ENCODE measurements around the gene CTLA4. TPM values are rescaled to one million over a fixed set of nuclear protein-coding genes. Genes with fewer than 3 reads are reported as not detected.

The CTLA4 gene
- total and polyA plus RNA-seq, 9 of the 15 experiments (the other 6 are each of a cell fraction or from before 2014, with no cell fraction given): 0.10 to 0.22 (median 0.11) TPM; not detected in 4

GRCh38 chr2:203826704-203827103, 40.9 kb upstream of the CTLA4 start:
- Histone ChIP-seq H3K79me2 (ENCODE audit: control insufficient read depth, insufficient read depth, low read length) (no peaks in the 10 kb centered on the region), H3K9ac (ENCODE audit: insufficient read depth in 1 of 2, low read depth in 2 of 2, low read length in 2 of 2) (no peak overlapping the region), H4K20me1 (replicated peaks; ENCODE audit: control insufficient read depth, insufficient read depth, low read length) (no peaks in the 10 kb centered on the region), H3K4me3 (no peak overlapping the region), H3K9me1 (ENCODE audit: control insufficient read depth, insufficient read depth, low read length) (no peaks in the 10 kb centered on the region), H3K4me2 (ENCODE audit: insufficient read depth, low read length) (no peak overlapping the region), H3K9me3 (replicated peaks; ENCODE audit: control insufficient read depth, insufficient read depth, low read depth, low read length) (no peaks in the 10 kb centered on the region), H2AFZ (ENCODE audit: low read depth, low read length) (no peak overlapping the region), H3K27ac (ENCODE audit: extremely low read depth, low read depth, low read length) (no peak overlapping the region), H3K27me3 (ENCODE audit: control insufficient read depth in 2 of 2, insufficient read depth in 2 of 2, low read length in 2 of 2) (peaks cover 0 to 8% of the 10 kb centered on the region in 2 experiments; a peak in 1 of 5 replicates), H3K36me3 (ENCODE audit: control insufficient read depth, insufficient read depth, low read length) (no peaks in the 10 kb centered on the region), H3K4me1 (replicated peaks in 1 of 2; ENCODE audit: control insufficient read depth in 2 of 2, insufficient read depth in 2 of 2, low read length in 2 of 2) (no peaks in the 10 kb centered on the region)
- ChIA-PET POLR2A (no interaction called here), CTCF (ENCODE audit: low intra/inter-chr PET ratio) (no interaction called here)
- DNase-seq (ENCODE audit: extremely low read depth in 1 of 4, low spot score in 3 of 4) (no peak), ATAC-seq (no peak), FAIRE-seq (no peak)
- WGBS (ENCODE audit: insufficient coverage, low coverage, missing lambda C conversion rate): 0% methylated on average over 1 of the region's 1 CpG
- in situ Hi-C loops (cut with MboI): loop anchor here (10.0 kb wide), 1 partner anchor 1252 kb away; no protein-coding TSS in a partner anchor
- intact Hi-C loops (cut with micrococcal nuclease): no loop called here
- BruUV-seq (replicated peaks): no TSS peak
- TF ChIP-seq ZNF316 (IDR thresholded peaks at IDR 0.05) (peak; percentile 74), NCOR1 (IDR thresholded peaks at IDR 0.05) (no peak), C11orf30 (IDR thresholded peaks at IDR 0.05; ENCODE audit: low read depth) (0 out of 2 replicates have a peak, but pooled peaks have one; percentile 28), MAFG (tag; conservative IDR thresholded peaks at IDR 0.05) (peak; percentile 61), ELF4 (CRISPR knock-in tag; IDR thresholded peaks at IDR 0.05) (no peak), GABPB1 (CRISPR knock-in tag; IDR thresholded peaks at IDR 0.05) (no peak), ZNF212 (CRISPR knock-in tag; IDR thresholded peaks at IDR 0.05) (no peak), MAFK (IDR thresholded peaks at IDR 0.05; ENCODE audit: low read length) (peak; percentile 78), ZNF586 (CRISPR knock-in tag; conservative IDR thresholded peaks at IDR 0.05) (no peak), MAFF (IDR thresholded peaks at IDR 0.05; ENCODE audit: low read length) (peak; percentile 79), HNRNPUL1 (IDR thresholded peaks at IDR 0.05; ENCODE audit: low read length) (no peak)
- TF ChIP-seq, protein P1, sequence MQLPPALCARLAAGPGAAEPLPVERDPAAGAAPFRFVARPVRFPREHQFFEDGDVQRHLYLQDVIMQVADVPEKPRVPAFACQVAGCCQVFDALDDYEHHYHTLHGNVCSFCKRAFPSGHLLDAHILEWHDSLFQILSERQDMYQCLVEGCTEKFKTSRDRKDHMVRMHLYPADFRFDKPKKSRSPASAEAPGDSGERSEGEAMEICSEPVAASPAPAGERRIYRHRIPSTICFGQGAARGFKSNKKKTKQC (CRISPR knock-in tag; IDR thresholded peaks at IDR 0.05): no peak
- TF ChIP-seq, protein P2, sequence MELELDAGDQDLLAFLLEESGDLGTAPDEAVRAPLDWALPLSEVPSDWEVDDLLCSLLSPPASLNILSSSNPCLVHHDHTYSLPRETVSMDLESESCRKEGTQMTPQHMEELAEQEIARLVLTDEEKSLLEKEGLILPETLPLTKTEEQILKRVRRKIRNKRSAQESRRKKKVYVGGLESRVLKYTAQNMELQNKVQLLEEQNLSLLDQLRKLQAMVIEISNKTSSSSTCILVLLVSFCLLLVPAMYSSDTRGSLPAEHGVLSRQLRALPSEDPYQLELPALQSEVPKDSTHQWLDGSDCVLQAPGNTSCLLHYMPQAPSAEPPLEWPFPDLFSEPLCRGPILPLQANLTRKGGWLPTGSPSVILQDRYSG (tag; conservative IDR thresholded peaks at IDR 0.05; ENCODE audit: low read depth): no peak
- TF ChIP-seq, protein P3, sequence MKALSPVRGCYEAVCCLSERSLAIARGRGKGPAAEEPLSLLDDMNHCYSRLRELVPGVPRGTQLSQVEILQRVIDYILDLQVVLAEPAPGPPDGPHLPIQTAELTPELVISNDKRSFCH (CRISPR knock-in tag; IDR thresholded peaks at IDR 0.05): no peak
- TF ChIP-seq, protein P3 (tag; IDR thresholded peaks at IDR 0.05): no peak
